GM19025 (cell line): ENCODE results near the gene MARCKSL1.
A peak's percentile ranks its signal among the peaks of the same experiment; 100 is the strongest.
"Not testable (repeated sequence)": the region's sequence is repeated elsewhere in the genome, so short reads cannot be mapped to it uniquely, and the experiment has no call there.

Experiments used
- ATAC-seq: cut with Tn5 transposase; IDR thresholded peaks from one replicate; pipeline ENCODE4 v1.9.1; 2021; ENCODE audit warnings: mild to moderate bottlenecking, low read depth, moderate library complexity; ENCODE audit not compliant: unreplicated experiment

MARCKSL1 gene, protein sequence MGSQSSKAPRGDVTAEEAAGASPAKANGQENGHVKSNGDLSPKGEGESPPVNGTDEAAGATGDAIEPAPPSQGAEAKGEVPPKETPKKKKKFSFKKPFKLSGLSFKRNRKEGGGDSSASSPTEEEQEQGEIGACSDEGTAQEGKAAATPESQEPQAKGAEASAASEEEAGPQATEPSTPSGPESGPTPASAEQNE

DNA sequence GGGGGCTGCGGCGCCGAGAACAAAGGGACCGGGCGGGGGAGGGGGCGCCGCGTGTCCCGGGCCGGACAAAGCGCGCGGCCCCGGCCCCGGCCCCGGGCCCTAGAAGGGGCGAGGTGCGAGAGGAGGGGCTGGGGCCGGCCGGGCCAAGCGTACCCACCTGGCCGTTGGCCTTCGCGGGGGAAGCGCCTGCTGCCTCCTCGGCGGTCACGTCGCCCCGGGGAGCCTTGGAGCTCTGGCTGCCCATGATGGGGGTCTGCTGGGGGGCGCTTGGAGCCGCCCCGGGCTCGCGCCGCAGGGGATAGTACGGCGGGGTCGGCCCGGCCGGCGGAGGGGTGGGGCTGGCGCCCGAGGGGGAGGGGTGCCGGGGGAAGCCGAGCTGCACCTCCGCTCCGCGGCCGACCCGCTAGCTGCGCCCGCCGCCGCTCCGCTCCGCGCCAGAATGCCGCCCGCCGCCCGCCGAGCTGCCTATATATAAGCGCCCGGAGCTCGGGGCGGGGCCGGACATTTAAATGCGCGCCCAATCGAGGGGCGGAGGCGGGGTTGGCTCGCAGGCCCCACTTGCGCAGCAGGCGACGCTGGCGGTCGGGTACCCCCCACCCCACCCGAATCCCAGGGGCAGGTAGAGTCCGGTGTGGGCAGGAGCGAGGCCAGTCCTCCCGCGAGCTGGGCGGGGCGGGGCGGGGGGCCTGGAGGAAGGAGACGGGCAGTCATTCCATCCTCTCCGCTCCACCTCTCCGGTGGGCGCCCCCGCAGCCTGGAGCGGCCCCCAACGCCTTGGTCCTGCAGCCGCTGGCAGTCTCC is at the start of gene MARCKSL1:
TSS of gene MARCKSL1 (minus strand) at position 444 of the 801 bp plus-strand sequence. CDS start at position 244, 200 bp downstream.
- ATAC-seq = peak; percentile 45

DNA sequence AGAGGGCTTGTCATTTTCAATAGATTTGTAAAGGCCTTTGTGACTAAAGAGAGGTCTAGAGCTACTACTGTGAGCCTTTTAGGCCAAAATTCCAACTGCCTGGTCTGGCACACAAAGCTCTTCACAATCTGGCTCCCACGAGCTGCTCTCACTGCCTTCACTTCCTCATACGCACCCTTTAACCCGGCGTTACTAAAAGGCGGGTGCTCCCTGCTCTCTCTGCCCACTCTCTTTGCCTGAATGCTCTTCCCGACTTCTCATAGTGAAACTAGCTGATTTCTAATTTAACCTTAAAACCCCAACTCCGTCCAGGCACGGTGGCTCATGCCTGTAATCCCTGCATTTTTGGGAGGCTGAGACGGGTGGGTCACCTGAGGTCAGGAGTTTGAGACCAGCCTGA is 44.0 kb upstream of the MARCKSL1 start:
- no peak for ATAC-seq

DNA sequence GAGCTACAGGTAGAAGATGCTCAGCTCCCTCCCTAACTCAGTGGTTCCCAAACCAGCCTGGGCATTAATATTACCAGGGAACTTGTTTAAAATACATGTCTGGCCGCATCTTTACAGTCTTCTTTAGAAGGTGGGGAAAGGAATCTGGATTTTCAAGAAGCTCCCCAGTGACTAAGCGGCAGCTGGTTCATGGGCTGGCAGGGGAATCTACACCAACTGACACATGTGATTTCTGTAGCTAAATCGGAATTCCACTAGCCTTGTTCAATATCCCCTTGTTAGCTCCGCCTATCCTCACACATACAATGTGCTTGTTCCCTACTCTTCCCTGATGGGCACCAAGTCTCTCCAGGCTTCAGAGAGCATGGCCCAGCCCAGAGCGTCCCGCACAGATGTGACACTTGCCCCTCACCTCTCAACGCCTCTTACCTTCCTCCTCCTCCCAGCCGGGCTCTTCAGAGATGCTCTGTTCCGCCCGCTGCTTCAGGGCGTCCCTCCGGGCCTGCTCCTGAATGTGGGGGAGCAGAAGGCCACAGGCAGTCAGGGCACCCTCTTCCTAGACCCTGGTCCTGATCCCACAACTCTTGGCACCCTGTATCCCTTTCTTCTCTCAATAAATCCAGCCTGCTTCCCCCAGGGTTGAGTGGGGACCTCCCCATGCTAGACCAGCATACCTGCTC is 41.6 kb upstream of the MARCKSL1 start:
- ATAC-seq = no peak

GRCh38 chr1:32376199-32376598 is 40.2 kb upstream of the MARCKSL1 start:
- no peak for ATAC-seq

GRCh38 chr1:32373996-32374592 is 38.1 kb upstream of the MARCKSL1 start:
- ATAC-seq = no peak

GRCh38 chr1:32372149-32372756 is 36.2 kb upstream of the MARCKSL1 start:
- ATAC-seq = no peak

- no peak for ATAC-seq
Measured at GRCh38 chr1:32367912-32368635, 32.0 kb upstream of the MARCKSL1 start.

DNA sequence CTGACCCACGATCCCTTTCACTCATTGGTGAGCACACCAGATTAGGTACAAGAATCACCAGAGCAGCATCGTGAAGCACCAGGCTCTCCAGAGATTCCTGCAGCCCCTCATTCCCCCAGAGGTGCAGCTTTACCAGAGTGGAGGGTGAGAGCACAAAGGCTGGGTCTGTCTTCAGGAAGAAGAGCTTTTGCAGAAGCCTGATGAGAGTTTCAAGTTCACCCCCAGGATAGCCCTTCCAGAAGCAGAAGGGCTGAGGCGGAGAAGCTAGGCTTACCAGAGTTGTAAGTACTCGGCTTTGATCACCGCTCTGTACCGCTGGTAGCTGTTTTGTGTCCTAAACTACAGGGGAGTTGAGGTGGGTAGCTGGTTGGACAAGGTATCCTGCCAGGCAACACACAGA is 29.4 kb upstream of the MARCKSL1 start:
- no peak for ATAC-seq

DNA sequence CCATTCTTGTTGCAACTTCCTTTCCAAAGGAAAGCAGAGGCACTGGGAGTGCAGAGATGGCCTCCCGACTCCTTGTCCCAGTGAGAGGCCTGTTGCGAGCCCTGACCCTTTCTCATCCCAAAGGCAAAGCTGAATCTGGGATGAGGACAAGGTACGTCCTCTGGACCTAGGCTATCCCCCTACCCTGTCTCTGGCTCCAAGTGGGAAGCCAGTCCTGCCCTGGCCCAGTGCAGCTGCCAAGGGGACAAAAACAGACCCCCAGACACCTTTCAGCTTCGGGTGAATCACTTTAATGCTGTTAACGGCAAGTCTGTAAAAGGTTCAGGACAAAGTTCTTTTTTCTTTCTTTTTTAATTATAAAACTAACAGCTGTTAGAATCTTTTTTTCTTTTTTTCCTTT is 28.8 kb upstream of the MARCKSL1 start:
- ATAC-seq = no peak

GRCh38 chr1:32363713-32364112 is 27.7 kb upstream of the MARCKSL1 start:
- ATAC-seq = no peak

DNA sequence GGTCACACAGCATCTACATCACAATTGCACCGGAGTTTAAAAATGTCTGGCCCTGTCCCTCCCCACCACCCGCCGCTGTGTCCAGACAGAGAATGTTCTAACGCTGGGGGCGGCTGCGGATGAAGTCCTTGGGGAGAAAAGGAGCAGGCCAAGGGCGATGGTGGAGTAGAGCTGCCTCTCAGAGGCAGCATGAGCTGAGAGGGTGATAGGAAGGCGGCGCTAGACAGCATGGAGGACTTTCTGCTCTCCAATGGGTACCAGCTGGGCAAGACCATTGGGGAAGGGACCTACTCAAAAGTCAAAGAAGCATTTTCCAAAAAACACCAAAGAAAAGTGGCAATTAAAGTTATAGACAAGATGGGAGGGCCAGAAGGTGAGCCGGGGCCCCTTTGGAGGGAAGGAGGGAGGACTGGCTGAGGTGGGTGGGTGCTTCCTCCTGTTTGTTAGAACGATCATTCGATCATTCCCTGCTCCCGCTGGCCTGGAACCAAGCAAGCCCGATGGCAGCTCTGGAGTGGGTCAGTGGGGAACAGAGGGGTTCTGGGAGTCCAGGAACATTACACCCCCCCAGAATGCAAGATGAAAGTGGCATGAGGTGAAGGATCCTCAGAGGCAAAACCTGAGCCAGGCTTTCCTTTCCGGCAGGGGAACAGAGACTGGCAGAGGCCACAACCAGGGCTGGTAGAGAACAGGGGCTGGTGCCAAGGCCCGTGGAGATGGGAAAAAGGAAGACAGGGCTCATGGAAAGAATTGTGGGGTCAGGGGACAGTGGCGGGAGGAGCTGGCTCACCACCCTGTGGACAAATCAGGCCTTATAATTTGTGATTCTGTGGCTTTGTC is 26.7 kb upstream of the MARCKSL1 start, which contains the start of the genes FAM229A and TSSK3:
TSS of gene FAM229A (minus strand) at position 12 of the 840 bp plus-strand sequence. CDS start 394 bp downstream, outside the sequence.
TSS of gene TSSK3 (plus strand) at position 66 of the 840 bp plus-strand sequence. CDS start at position 229, 163 bp downstream.
- no peak for ATAC-seq

GRCh38 chr1:32361674-32362473 is 25.8 kb upstream of the MARCKSL1 start:
- ATAC-seq = no peak

GRCh38 chr1:32361308-32361673 is 25.3 kb upstream of the MARCKSL1 start:
- ATAC-seq = no peak

DNA sequence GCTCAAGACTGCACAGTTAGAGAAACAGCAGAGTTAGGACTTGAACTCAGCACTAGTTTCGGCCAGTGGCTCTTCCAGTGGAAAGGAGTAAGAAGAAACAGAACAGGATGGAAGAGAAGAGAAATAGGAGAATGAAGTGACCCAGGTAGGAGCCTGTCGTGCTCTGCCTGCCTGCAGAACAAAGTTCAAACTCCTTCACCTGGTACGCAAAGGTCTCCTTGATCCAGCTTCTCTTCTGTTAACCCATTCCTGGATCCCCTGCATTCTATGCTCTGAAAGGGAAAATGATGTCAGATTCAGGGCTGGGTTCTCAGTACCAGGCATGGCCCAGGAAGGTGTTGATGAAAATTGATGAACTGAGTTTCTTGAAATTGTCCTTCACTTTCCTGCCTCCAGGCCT is 22.4 kb upstream of the MARCKSL1 start:
- no peak for ATAC-seq

DNA sequence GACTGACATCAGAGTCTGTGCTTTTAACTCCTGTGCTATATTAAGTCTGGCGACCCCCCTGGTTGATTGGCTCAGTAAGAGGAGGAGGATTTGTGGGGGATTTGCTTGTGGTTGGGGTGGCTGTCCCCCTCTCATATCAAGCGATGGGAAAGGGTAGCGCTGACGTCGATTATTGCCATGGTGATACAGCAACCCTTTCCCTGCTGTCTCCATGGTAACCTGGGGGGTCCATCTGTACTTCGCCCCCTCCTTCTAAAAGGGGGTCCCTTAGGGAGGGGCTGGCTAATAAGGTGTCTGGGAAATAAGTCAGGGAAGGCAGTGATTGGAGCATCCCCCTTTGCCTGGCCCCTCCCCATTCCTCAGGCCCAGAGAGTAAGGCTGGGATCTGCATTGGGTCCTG is 21.6 kb upstream of the MARCKSL1 start:
- no peak for ATAC-seq

DNA sequence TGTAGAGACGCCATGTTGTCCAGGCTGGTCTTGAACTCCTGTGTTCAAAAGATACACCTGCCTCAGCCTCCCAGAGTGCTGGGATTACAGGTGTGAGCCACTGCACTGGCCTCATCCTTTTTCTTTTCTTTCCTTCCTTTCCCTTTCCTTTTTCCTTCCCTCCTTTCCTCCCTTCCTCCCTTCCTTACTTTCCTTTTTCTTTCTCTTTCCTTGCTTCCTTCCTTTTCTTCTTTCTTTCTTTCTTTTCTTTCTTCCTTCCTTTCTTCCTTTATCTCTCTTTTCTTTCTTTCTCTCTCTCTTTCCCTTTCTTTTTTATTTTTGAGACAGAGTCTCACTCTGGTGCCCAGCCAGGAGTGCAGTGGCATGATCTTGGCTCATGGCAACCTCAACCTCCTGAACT is 20.4 kb upstream of the MARCKSL1 start:
- ATAC-seq = no peak

DNA sequence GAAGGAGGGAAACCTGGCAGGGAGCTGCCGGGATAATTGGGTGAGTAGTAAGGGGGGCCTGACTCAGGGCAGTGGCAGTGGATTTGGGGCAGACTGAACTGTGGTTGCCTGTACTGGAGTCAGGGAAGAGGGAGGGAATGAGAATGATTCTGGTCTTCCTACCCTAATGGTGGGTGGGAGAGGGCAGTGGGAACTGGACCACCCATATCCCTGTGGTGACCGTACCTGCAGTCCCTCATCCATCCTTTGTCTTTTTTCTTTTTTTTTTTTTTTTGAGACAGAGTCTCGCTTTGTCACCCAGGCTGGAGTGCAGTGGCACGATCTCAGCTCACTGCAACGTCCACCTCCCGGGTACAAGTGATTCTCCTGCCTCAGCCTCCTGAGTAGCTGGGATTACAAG is 19.7 kb upstream of the MARCKSL1 start:
- ATAC-seq = not testable (repeated sequence)

DNA sequence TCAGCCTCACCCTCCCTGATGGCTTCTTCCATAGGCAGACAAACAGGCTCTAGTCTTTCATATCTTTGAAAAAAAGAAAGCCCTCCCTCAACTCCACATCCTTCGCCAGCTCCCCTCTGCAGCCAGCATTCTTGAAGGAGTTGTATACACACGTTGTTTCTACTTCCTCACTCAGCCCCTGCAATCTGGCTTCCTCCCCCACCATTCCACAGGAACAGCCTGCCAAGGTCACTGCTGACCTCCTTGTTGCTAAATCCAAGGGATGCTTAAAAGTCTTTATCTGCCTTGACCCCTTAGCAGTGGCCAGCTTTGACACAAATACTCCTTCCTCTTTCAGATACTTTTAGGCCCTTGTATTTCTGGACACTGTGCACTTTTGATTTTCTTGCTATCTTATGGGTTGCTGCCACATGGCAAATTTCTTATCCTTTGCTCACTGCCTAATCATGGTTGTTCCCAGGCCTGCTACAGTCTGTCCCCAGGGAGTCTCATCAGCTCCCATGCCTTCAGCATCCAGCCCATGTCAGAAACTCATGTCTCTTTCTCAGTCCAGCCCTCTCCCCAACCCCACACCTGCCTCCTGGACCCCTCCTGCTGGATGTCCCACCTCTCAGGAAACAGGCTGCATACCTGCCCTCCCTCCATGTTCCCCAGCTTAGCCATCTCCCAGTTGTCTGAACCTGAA is 18.0 kb upstream of the MARCKSL1 start:
- ATAC-seq = no peak
